ENCODE measurements around the gene TSHZ1. TPM values are rescaled to one million over a fixed set of nuclear protein-coding genes. Genes with fewer than 3 reads are reported as not detected.

TSHZ1 gene
- total and polyA plus RNA-seq, 3 experiments from 2014 or later, result 9.0 to 18.6 (median 17.9) TPM

- CTCF ChIA-PET, result interaction anchor here (1.1 to 1.3 kb wide), 3 partner anchors 8 to 30 kb away, joined by 3 to 4 read pairs (median 4); no protein-coding TSS in a partner anchor
- H3K4me1 ChIP-seq (ENCODE audit: insufficient read depth, low read length), result peaks cover 61% of the 10 kb centered on the region
- peaks cover 72 to 88% (median 87%) of the 10 kb centered on the region in 3 donors for H3K4me1 Mint-ChIP-seq
- peaks cover 0 to 18% (median 2%) of the 10 kb centered on the region in 3 donors for H3K36me3 Mint-ChIP-seq
- H3K27ac Mint-ChIP-seq, result peak overlapping the region; percentile 79 to 96 (median 89)
- POLR2A ChIA-PET, result interaction anchor here (0.6 to 0.7 kb wide), 2 partner anchors 12 to 20 kb away, joined by 3 read pairs; no protein-coding TSS in a partner anchor
- no peak for DNase-seq
- H3K9me3 ChIP-seq (ENCODE audit: low read length), result no peaks in the 10 kb centered on the region
- peak overlapping the region in 5 of 7 donors; percentile 12 to 74 (median 56) for H3K4me3 Mint-ChIP-seq
- no peak overlapping the region for H3K4me3 ChIP-seq (ENCODE audit: low read length)
- no peaks in the 10 kb centered on the region for H3K36me3 ChIP-seq (ENCODE audit: insufficient read depth, low read length)
- no peaks in the 10 kb centered on the region for H3K9me3 Mint-ChIP-seq
- H3K27ac ChIP-seq (ENCODE audit: low read depth, low read length), result no peak overlapping the region
- no peaks in the 10 kb centered on the region for H3K27me3 ChIP-seq (ENCODE audit: insufficient read depth, low read length, poor library complexity, severe bottlenecking)
- peaks cover 0 to 2% of the 10 kb centered on the region in 2 donors for H3K27me3 Mint-ChIP-seq
Observed at GRCh38 chr18:75215663-75216062, 5.1 kb downstream of the TSHZ1 start.

GRCh38 chr18:75216212-75216910 lies 5.8 kb downstream of the TSHZ1 start:
- Mint-ChIP-seq H3K27ac (peak overlapping the region; percentile 88 to 100 (median 97)), H3K36me3 (peaks cover 0 to 12% (median 0%) of the 10 kb centered on the region in 3 donors), H3K9me3 (no peaks in the 10 kb centered on the region), H3K27me3 (no peaks in the 10 kb centered on the region), H3K4me3 (peak overlapping the region; percentile 52 to 83 (median 69)), H3K4me1 (peaks cover 74 to 91% (median 91%) of the 10 kb centered on the region in 3 donors)
- peak overlapping the region; percentile 38 for H3K27ac ChIP-seq (ENCODE audit: low read depth, low read length)
- H3K4me3 ChIP-seq (ENCODE audit: low read length), result peak overlapping the region; percentile 29
- DNase-seq, result peak in 2 of 5 donors; percentile 69 to 71
- ChIA-PET CTCF (interaction anchor here (1.3 to 1.4 kb wide), 3 partner anchors 8 to 29 kb away, joined by 3 to 4 read pairs (median 4); no protein-coding TSS in a partner anchor), POLR2A (interaction anchor here (0.6 to 0.9 kb wide), 4 partner anchors 12 to 198 kb away, joined by 3 to 6 read pairs (median 3); no protein-coding TSS in a partner anchor)
- peaks cover 61% of the 10 kb centered on the region for H3K4me1 ChIP-seq (ENCODE audit: insufficient read depth, low read length)
- no peaks in the 10 kb centered on the region for H3K27me3 ChIP-seq (ENCODE audit: insufficient read depth, low read length, poor library complexity, severe bottlenecking)
- H3K36me3 ChIP-seq (ENCODE audit: insufficient read depth, low read length), result no peaks in the 10 kb centered on the region
- H3K9me3 ChIP-seq (ENCODE audit: low read length), result no peaks in the 10 kb centered on the region

GRCh38 chr18:75216911-75217689 lies 6.5 kb downstream of the TSHZ1 start:
- Mint-ChIP-seq H3K27me3 (no peaks in the 10 kb centered on the region), H3K9me3 (no peaks in the 10 kb centered on the region), H3K4me1 (peaks cover 80 to 99% (median 99%) of the 10 kb centered on the region in 3 donors), H3K36me3 (peaks cover 0 to 12% (median 0%) of the 10 kb centered on the region in 3 donors), H3K27ac (peak overlapping the region; percentile 88 to 100 (median 97)), H3K4me3 (peak overlapping the region; percentile 52 to 83 (median 69))
- ChIA-PET CTCF (interaction anchor here (0.6 to 1.4 kb wide), 2 partner anchors 14 to 27 kb away, joined by 3 read pairs; no protein-coding TSS in a partner anchor), POLR2A (interaction anchor here (0.9 kb wide), 1 partner anchor 13 kb away, joined by 6 read pairs; no protein-coding TSS in a partner anchor)
- DNase-seq, result no peak
- H3K9me3 ChIP-seq (ENCODE audit: low read length), result no peaks in the 10 kb centered on the region
- H3K4me1 ChIP-seq (ENCODE audit: insufficient read depth, low read length), result peaks cover 61% of the 10 kb centered on the region
- peak overlapping the region; percentile 38 for H3K27ac ChIP-seq (ENCODE audit: low read depth, low read length)
- H3K27me3 ChIP-seq (ENCODE audit: insufficient read depth, low read length, poor library complexity, severe bottlenecking), result no peaks in the 10 kb centered on the region
- no peaks in the 10 kb centered on the region for H3K36me3 ChIP-seq (ENCODE audit: insufficient read depth, low read length)
- H3K4me3 ChIP-seq (ENCODE audit: low read length), result peak overlapping the region; percentile 29

DNA sequence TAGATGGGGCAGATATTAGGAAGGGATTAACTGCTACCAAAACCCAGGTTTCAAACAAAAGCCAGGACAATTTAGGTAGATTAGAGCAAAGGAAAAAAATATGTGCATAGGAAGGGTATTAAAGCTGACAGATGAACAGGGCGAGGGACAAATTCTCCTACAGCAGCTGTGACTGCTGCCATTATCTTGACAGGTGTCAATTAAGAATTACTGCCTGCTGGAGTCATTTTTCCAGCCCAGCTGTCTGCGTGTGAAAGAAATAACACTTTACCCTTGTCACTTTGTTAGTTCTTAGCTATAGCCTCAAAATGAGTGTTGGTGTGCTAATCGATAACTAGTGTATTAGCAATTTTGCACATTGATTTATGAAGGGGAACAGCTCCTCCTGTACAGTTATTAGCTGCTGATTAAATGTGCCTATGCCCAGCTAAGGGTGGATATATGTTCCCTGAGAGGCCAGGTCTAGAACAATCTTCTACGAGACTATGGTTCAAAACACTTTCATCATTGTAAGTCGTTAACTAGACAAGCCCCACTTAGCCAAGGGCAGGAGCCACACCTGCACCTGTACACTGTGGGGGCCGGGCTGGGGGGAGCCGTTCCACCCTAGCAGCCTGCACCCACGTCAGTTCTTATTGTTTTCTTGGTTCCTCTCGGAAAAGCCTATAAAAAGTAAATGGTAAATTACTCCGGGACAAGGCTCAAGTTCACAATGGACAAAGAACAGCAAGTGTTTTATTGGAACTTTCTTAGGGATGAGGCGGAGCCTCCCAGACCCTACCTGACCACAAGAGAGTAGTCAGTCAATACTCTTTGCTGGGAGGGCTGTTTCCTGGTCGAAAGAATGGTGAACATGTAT lies 7.7 kb downstream of the TSHZ1 start:
- Mint-ChIP-seq H3K4me3 (peak overlapping the region in 1 of 7 donors; percentile 62), H3K4me1 (peaks cover 80 to 99% (median 99%) of the 10 kb centered on the region in 3 donors), H3K36me3 (peaks cover 0 to 5% (median 0%) of the 10 kb centered on the region in 3 donors), H3K27ac (peak overlapping the region; percentile 20 to 100 (median 96)), H3K9me3 (no peaks in the 10 kb centered on the region), H3K27me3 (no peaks in the 10 kb centered on the region)
- Histone ChIP-seq H3K36me3 (ENCODE audit: insufficient read depth, low read length) (no peaks in the 10 kb centered on the region), H3K4me1 (ENCODE audit: insufficient read depth, low read length) (peaks cover 51% of the 10 kb centered on the region), H3K27ac (ENCODE audit: low read depth, low read length) (no peak overlapping the region), H3K4me3 (ENCODE audit: low read length) (no peak overlapping the region), H3K27me3 (ENCODE audit: insufficient read depth, low read length, poor library complexity, severe bottlenecking) (no peaks in the 10 kb centered on the region), H3K9me3 (ENCODE audit: low read length) (no peaks in the 10 kb centered on the region)
- no peak for DNase-seq
- ChIA-PET POLR2A (interaction anchor here (0.6 kb wide), 1 partner anchor 13 kb away, joined by 3 read pairs; no protein-coding TSS in a partner anchor), CTCF (interaction anchor here (0.6 kb wide), 1 partner anchor 12 kb away, joined by 3 read pairs; no protein-coding TSS in a partner anchor)

- peaks cover 74 to 99% (median 96%) of the 10 kb centered on the region in 3 donors for H3K4me1 Mint-ChIP-seq
- no peaks in the 10 kb centered on the region for H3K36me3 ChIP-seq (ENCODE audit: insufficient read depth, low read length)
- peaks cover 40% of the 10 kb centered on the region for H3K4me1 ChIP-seq (ENCODE audit: insufficient read depth, low read length)
- POLR2A ChIA-PET, result no interaction called here
- H3K4me3 Mint-ChIP-seq, result peak overlapping the region in 1 of 7 donors; percentile 28
- no peaks in the 10 kb centered on the region for H3K27me3 Mint-ChIP-seq
- no peak for DNase-seq
- CTCF ChIA-PET, result no interaction called here
- H3K9me3 ChIP-seq (ENCODE audit: low read length), result no peaks in the 10 kb centered on the region
- H3K9me3 Mint-ChIP-seq, result no peaks in the 10 kb centered on the region
- no peaks in the 10 kb centered on the region for H3K27me3 ChIP-seq (ENCODE audit: insufficient read depth, low read length, poor library complexity, severe bottlenecking)
- no peak overlapping the region for H3K4me3 ChIP-seq (ENCODE audit: low read length)
- H3K27ac Mint-ChIP-seq, result peak overlapping the region in 7 of 8 donors; percentile 20 to 88 (median 61)
- H3K27ac ChIP-seq (ENCODE audit: low read depth, low read length), result no peak overlapping the region
- peaks cover 0 to 5% (median 0%) of the 10 kb centered on the region in 3 donors for H3K36me3 Mint-ChIP-seq
Observed at GRCh38 chr18:75219745-75220375, 9.3 kb downstream of the TSHZ1 start.

DNA sequence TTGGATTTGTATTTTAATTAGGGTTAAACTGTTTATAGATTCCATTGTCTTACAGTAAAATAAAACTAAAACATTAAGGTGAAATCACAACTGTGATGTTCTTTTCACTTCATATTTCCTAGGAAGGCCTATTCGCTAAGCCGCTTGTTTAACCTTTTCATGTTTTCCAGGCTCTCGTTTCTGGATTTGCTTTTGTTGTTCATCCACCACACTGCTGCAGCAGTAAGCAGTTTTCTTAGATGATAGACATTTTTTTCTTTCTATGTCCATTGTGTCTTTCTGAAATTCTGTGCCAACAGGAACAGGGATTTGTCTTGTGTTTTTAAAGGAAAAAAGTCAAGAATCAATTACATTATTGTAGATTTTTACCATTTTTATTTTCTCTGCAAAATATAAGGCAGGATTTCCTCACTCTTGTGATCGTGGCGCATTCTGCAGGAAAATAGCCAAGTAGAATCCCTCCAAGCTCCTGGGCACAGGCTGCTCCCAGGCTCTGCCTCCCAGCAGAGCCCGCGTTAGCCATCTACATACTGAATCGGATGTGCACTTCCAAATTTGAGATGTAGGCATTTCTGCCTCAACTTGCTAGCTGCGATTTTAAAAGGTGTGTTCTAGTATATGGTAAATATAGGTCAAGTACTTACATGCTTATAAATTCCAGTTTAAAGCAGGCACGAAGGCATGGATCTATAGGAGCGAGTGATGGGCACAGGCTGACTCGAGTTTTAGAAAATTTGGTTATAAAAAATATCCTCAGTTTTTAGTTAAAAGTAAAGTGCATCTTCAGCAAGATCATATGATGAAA lies 10.2 kb downstream of the TSHZ1 start:
- Mint-ChIP-seq H3K27ac (peak overlapping the region in 6 of 8 donors; percentile 29 to 92 (median 68)), H3K4me1 (peaks cover 67 to 93% (median 90%) of the 10 kb centered on the region in 3 donors), H3K27me3 (no peaks in the 10 kb centered on the region), H3K4me3 (no peak overlapping the region), H3K36me3 (peaks cover 0 to 4% (median 0%) of the 10 kb centered on the region in 3 donors), H3K9me3 (no peaks in the 10 kb centered on the region)
- no peak for DNase-seq
- ChIA-PET POLR2A (interaction anchor here (0.6 kb wide), 1 partner anchor 12 kb away, joined by 3 read pairs; the partner anchor contains the start of gene PTGR3), CTCF (interaction anchor here (1.0 kb wide), 1 partner anchor 24 kb away, joined by 3 read pairs; no protein-coding TSS in a partner anchor)
- H3K4me3 ChIP-seq (ENCODE audit: low read length), result no peak overlapping the region
- H3K4me1 ChIP-seq (ENCODE audit: insufficient read depth, low read length), result peaks cover 31% of the 10 kb centered on the region
- no peak overlapping the region for H3K27ac ChIP-seq (ENCODE audit: low read depth, low read length)
- no peaks in the 10 kb centered on the region for H3K27me3 ChIP-seq (ENCODE audit: insufficient read depth, low read length, poor library complexity, severe bottlenecking)
- H3K9me3 ChIP-seq (ENCODE audit: low read length), result no peaks in the 10 kb centered on the region
- no peaks in the 10 kb centered on the region for H3K36me3 ChIP-seq (ENCODE audit: insufficient read depth, low read length)

Data from CD8-positive, alpha-beta memory T cell (primary cell).